ENCODE results near the gene EMC6. TPM values are rescaled to one million over a fixed set of nuclear protein-coding genes. Genes with fewer than 3 reads are reported as not detected.
"Not testable (repeated sequence)": the region's sequence is repeated elsewhere in the genome, so short reads cannot be mapped to it uniquely, and the experiment has no call there.

The EMC6 gene
- total RNA-seq, 1 donor from 2014 or later, result 32.9 TPM

GRCh38 chr17:3704931-3705717, 36.5 kb downstream of the EMC6 start:
- no peak for TF ChIP-seq CTCF (IDR thresholded peaks at IDR 0.05)
- no peak overlapping the region for H3K27ac ChIP-seq
- ATAC-seq, result no peak
- H3K9me3 ChIP-seq, result no peaks in the 10 kb centered on the region
- DNase-seq, result no peak
- H3K4me3 ChIP-seq, result no peak overlapping the region
- H3K27me3 ChIP-seq (ENCODE audit: low read depth), result no peaks in the 10 kb centered on the region
- intact Hi-C loops (cut with DNase I), result no loop called here
- H3K4me1 ChIP-seq, result no peaks in the 10 kb centered on the region
- no peaks in the 10 kb centered on the region for H3K36me3 ChIP-seq

- H3K27me3 ChIP-seq (ENCODE audit: low read depth); H3K4me1 ChIP-seq; DNase-seq; H3K36me3 ChIP-seq; H3K27ac ChIP-seq; intact Hi-C loops (cut with DNase I); ATAC-seq; H3K4me3 ChIP-seq; H3K9me3 ChIP-seq: not testable (repeated sequence)
Measured at GRCh38 chr17:3705718-3705984, 37.0 kb downstream of the EMC6 start.

- ATAC-seq, result no peak
- no peak for DNase-seq
- no peak for TF ChIP-seq CTCF (IDR thresholded peaks at IDR 0.05)
- Histone ChIP-seq H3K36me3 (peaks cover 10% of the 10 kb centered on the region), H3K27me3 (ENCODE audit: low read depth) (no peaks in the 10 kb centered on the region), H3K9me3 (no peaks in the 10 kb centered on the region), H3K27ac (no peak overlapping the region), H3K4me1 (no peaks in the 10 kb centered on the region), H3K4me3 (no peak overlapping the region)
- intact Hi-C loops (cut with DNase I), result no loop called here
Measured at GRCh38 chr17:3708366-3708765, 39.8 kb downstream of the EMC6 start.

- Histone ChIP-seq H3K4me3 (no peak overlapping the region), H3K4me1 (no peaks in the 10 kb centered on the region), H3K27me3 (ENCODE audit: low read depth) (no peaks in the 10 kb centered on the region), H3K36me3 (peaks cover 34% of the 10 kb centered on the region), H3K27ac (peak overlapping the region; percentile 6), H3K9me3 (no peaks in the 10 kb centered on the region)
- no peak for DNase-seq
- intact Hi-C loops (cut with DNase I), result no loop called here
- peak; percentile 68 to 87 for ATAC-seq
- no peak for TF ChIP-seq CTCF (IDR thresholded peaks at IDR 0.05)
Measured at GRCh38 chr17:3710951-3711383, 42.4 kb downstream of the EMC6 start.

- H3K27me3 ChIP-seq (ENCODE audit: low read depth), result no peaks in the 10 kb centered on the region
- DNase-seq (no peak), ATAC-seq (no peak)
- no peak for TF ChIP-seq CTCF (IDR thresholded peaks at IDR 0.05)
- peaks cover 54% of the 10 kb centered on the region for H3K36me3 ChIP-seq
- intact Hi-C loops (cut with DNase I), result no loop called here
- H3K4me1 ChIP-seq, result no peaks in the 10 kb centered on the region
- H3K9me3 ChIP-seq, result no peaks in the 10 kb centered on the region
- no peak overlapping the region for H3K4me3 ChIP-seq
- H3K27ac ChIP-seq, result no peak overlapping the region
Measured at GRCh38 chr17:3712811-3713463, 44.3 kb downstream of the EMC6 start.

- H3K27me3 ChIP-seq (ENCODE audit: low read depth), result no peaks in the 10 kb centered on the region
- ATAC-seq, result no peak
- intact Hi-C loops (cut with DNase I), result no loop called here
- H3K9me3 ChIP-seq, result no peaks in the 10 kb centered on the region
- peaks cover 12% of the 10 kb centered on the region for H3K4me1 ChIP-seq
- peaks cover 68% of the 10 kb centered on the region for H3K36me3 ChIP-seq
- H3K27ac ChIP-seq, result no peak overlapping the region
- TF ChIP-seq CTCF (IDR thresholded peaks at IDR 0.05), result no peak
- DNase-seq, result no peak
- H3K4me3 ChIP-seq, result no peak overlapping the region
Measured at GRCh38 chr17:3715296-3715695, 46.7 kb downstream of the EMC6 start.

Measured in lower lobe of right lung (tissue), 2 donors.